Lung microvascular endothelial cell (primary cell): ENCODE measurements around the gene ARID3C. TPM values are rescaled to one million over a fixed set of nuclear protein-coding genes. Genes with fewer than 3 reads are reported as not detected.

Experiments used
- DNase-seq, 2 donors: peaks; one replicate each; pipeline versions ENCODE4 v3.0.0 to v3.0.0-alpha.2; 2010; ENCODE audit warnings: low read depth in 2 of 2
- total RNA-seq: library from RNA; depleted of rRNA; stranded (reverse); fragments of >200 nt; gene quantifications from 2 replicates; pipeline ENCODE4 v1.2.1, GENCODE V29; 2014

The ARID3C gene
- total RNA-seq = under 0.01 and 0.20 TPM in 2 replicates

- DNase-seq = no peak
Measured at GRCh38 chr9:34628656-34629490, at the start of gene ARID3C. Gene ARID3C (minus strand): TSS chr9:34629066. CDS start chr9:34628014, 1,052 bp downstream.

- no peak for DNase-seq
Measured at GRCh38 chr9:34675869-34676268, 47.0 kb upstream of the ARID3C start.

GRCh38 chr9:34675048-34675714, 46.3 kb upstream of the ARID3C start:
- DNase-seq = peak; percentile 80 to 87

GRCh38 chr9:34674440-34674839, 45.6 kb upstream of the ARID3C start:
- no peak for DNase-seq

- no peak for DNase-seq
Measured at GRCh38 chr9:34671307-34671706, 42.4 kb upstream of the ARID3C start.

GRCh38 chr9:34669809-34670562, 41.1 kb upstream of the ARID3C start:
- DNase-seq = no peak

- DNase-seq = peak; percentile 85 to 91
Measured at GRCh38 chr9:34665381-34666250, 36.8 kb upstream of the ARID3C start.

- no peak for DNase-seq
Measured at GRCh38 chr9:34665067-34665380, 36.2 kb upstream of the ARID3C start.

- DNase-seq = peak; percentile 56 to 79
Measured at GRCh38 chr9:34664281-34665066, 35.6 kb upstream of the ARID3C start.

GRCh38 chr9:34663303-34663605, 34.4 kb upstream of the ARID3C start:
- no peak for DNase-seq

- DNase-seq = no peak
Measured at GRCh38 chr9:34662526-34663302, 33.8 kb upstream of the ARID3C start, which contains the start of gene CCL27. Gene CCL27 (minus strand): TSS chr9:34662657. CDS start chr9:34662633, 24 bp downstream.

- no peak for DNase-seq
Measured at GRCh38 chr9:34659592-34660253, 30.9 kb upstream of the ARID3C start.

GRCh38 chr9:34658461-34658860, 29.6 kb upstream of the ARID3C start:
- no peak for DNase-seq

GRCh38 chr9:34656992-34657391, 28.1 kb upstream of the ARID3C start:
- no peak for DNase-seq

GRCh38 chr9:34655394-34655793, 26.5 kb upstream of the ARID3C start:
- no peak for DNase-seq

GRCh38 chr9:34654323-34655051, 25.6 kb upstream of the ARID3C start:
- peak in 1 of 2 donors; percentile 69 for DNase-seq

GRCh38 chr9:34653151-34654072, 24.5 kb upstream of the ARID3C start:
- DNase-seq = peak; percentile 33 to 46
